ENCODE results near the gene FOXF1.

DNA sequence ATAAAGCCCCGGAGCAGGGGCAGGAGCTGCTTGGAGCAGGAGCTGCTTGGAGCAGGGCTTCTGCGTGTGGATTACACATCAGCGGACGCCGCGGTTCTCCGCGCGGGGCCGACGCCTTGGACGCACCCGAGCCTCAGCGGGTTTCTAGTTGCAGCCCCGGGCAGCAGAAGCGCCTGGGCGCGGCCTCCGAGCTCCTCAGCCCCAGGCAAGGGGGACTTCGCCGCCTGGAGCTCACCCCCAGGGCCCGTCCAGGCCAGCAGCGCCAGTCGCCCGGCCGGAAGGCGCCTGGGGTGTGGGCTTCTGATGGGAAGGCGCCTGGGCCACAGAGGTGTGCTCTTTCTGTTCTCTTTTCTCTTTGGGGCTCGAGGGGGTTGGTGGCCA, 6.3 kb downstream of the FOXF1 start:
- TF ChIP-seq EZH2 (IDR thresholded peaks at IDR 0.05; ENCODE audit: insufficient read depth, poor library complexity, severe bottlenecking) (no peak), EZH2phosphoT487 (IDR thresholded peaks at IDR 0.05; ENCODE audit: insufficient read depth, low read depth) (no peak)
